Spleen (tissue), 7 donors: ENCODE data around the gene POLR2I.

Experiments used
- CTCF ChIP-seq, 11 experiments: fragments of 200-600 bp in 7 of 11; fragments of 450-650 bp in 4 of 11; sonication (generic) in 4 of 11; IDR thresholded peaks in 8 of 11; conservative IDR thresholded peaks in 3 of 11; 1 replicate in 7 of 11; 2 replicates in 4 of 11; pipeline versions ENCODE4 v1.4.0 to v1.8.0; 2016 to 2021; ENCODE audit warnings: antibody characterized with exemption in 11 of 11, inconsistent platforms in 4 of 11, mild to moderate bottlenecking in 1 of 11
- POLR2A ChIP-seq, 3 donors: fragments of 450-650 bp; IDR thresholded peaks; one replicate each; pipeline ENCODE4 v1.5.1; 2017; ENCODE audit warnings: antibody characterized with exemption in 3 of 3, mild to moderate bottlenecking in 1 of 3
- donor health status: DM: no; HTN: no; CAD: no; lungs with moderate emphysema.
- donor health status: DM: no; HTN: no; CAD: no.
- donor health status: DM: no; HTN: no; CAD: no.

- TF ChIP-seq POLR2A (IDR thresholded peaks at IDR 0.05) (no peak), CTCF (IDR thresholded peaks at IDR 0.05 in 8 of 11, conservative IDR thresholded peaks at IDR 0.05 in 3 of 11) (no peak)
Observed at GRCh38 chr19:36152352-36153091, 37.8 kb upstream of the POLR2I start, which contains the start of gene COX7A1.
